B cell (primary cell): ENCODE data around the gene NTRK3. TPM values are rescaled to one million over a fixed set of nuclear protein-coding genes. Genes with fewer than 3 reads are reported as not detected.

Experiments
- ATAC-seq: fragments of 200-7000 bp; cut with Tn5 transposase; one replicate; pipeline ENCODE4 v1.10.0; 2021; ENCODE audit warnings: low read depth, mild to moderate bottlenecking, moderate number of reproducible peaks, moderate library complexity
- CTCF ChIA-PET: fragments of 350-600 bp; sonication (Branson Sonifier 250); formaldehyde crosslinking; loops from one replicate; lab custom pipeline; 2021; ENCODE audit warnings: antibody characterized with exemption, inconsistent platforms; lab: Charles Lee
- POLR2A ChIA-PET: fragments of 350-600 bp; sonication (Branson Sonifier 250); formaldehyde crosslinking; loops from one replicate; lab custom pipeline; 2021; ENCODE audit warnings: antibody characterized with exemption; lab: Charles Lee
- DNase-seq: peaks from one replicate; pipeline ENCODE4 v3.0.0; 2013
- H2AFZ ChIP-seq: 2 replicates; pipeline ENCODE4 v1.6.1; 2012; ENCODE audit warnings: mild to moderate bottlenecking, low read depth, low read length; ENCODE audit not compliant: insufficient read depth, poor library complexity, severe bottlenecking
- H3K27ac ChIP-seq, 2 donors: 1 replicate in 1 of 2; 2 replicates in 1 of 2; pipeline ENCODE4 v1.5.1; 2012 to 2013; ENCODE audit warnings: low read length in 2 of 2, mild to moderate bottlenecking in 2 of 2, moderate library complexity in 1 of 2
- H3K27me3 ChIP-seq, 4 experiments: fragments of 200-600 bp in 1 of 4; sonication (generic) in 1 of 4; replicated peaks in 1 of 4; 1 replicate in 2 of 4; 2 replicates in 2 of 4; pipeline versions ENCODE4 v1.6.1 to v1.7.0; 2013 to 2016; ENCODE audit warnings: low read length in 3 of 4, mild to moderate bottlenecking in 2 of 4, mixed read lengths in 1 of 4, moderate library complexity in 1 of 4; ENCODE audit not compliant: insufficient read depth in 4 of 4, control insufficient read depth in 3 of 4; ENCODE audit errors: control extremely low read depth in 1 of 4
- H3K36me3 ChIP-seq, 2 experiments: replicated peaks in 1 of 2; 1 replicate in 1 of 2; 2 replicates in 1 of 2; pipeline versions ENCODE4 v1.6.1 to v1.7.1; 2013; ENCODE audit warnings: low read length in 1 of 2; ENCODE audit not compliant: insufficient read depth in 2 of 2, control insufficient read depth in 1 of 2; ENCODE audit errors: control extremely low read depth in 1 of 2, extremely low read depth in 1 of 2
- H3K4me1 ChIP-seq, 2 donors: fragments of 200-600 bp in 1 of 2; sonication (generic) in 1 of 2; 1 replicate in 1 of 2; 2 replicates in 1 of 2; pipeline versions ENCODE4 v1.5.1 to v1.6.1; 2013 to 2017; ENCODE audit warnings: low read length in 2 of 2; ENCODE audit not compliant: control insufficient read depth in 2 of 2, insufficient read depth in 2 of 2
- H3K4me2 ChIP-seq: replicated peaks from 2 replicates; pipeline ENCODE3; 2012; ENCODE audit warnings: mild to moderate bottlenecking, low read depth, low read length; ENCODE audit not compliant: poor library complexity, severe bottlenecking
- H3K4me3 ChIP-seq, 5 experiments: fragments of 200-600 bp in 1 of 5; sonication (generic) in 1 of 5; 1 replicate in 3 of 5; 2 replicates in 2 of 5; pipeline versions ENCODE4 v1.5.1 to v1.7.0; 2011 to 2016; ENCODE audit warnings: low read length in 4 of 5, mild to moderate bottlenecking in 4 of 5, low read depth in 2 of 5, control low read depth in 1 of 5, moderate library complexity in 1 of 5; ENCODE audit not compliant: insufficient read depth in 1 of 5; ENCODE audit errors: control extremely low read depth in 1 of 5, extremely low read depth in 1 of 5
- H3K79me2 ChIP-seq: fragments of 200-600 bp; sonication (generic); one replicate; pipeline ENCODE4 v1.6.0; 2016; ENCODE audit warnings: low read length; ENCODE audit not compliant: control insufficient read depth, insufficient read depth
- H3K9ac ChIP-seq: fragments of 200-600 bp; sonication (generic); 2 replicates; pipeline ENCODE4 v1.6.1; 2017; ENCODE audit warnings: mild to moderate bottlenecking, low read length, moderate library complexity
- H3K9me3 ChIP-seq, 3 donors: one replicate each; pipeline versions ENCODE4 v1.6.1 to v1.7.1; 2013; ENCODE audit warnings: low read length in 2 of 3; ENCODE audit not compliant: control insufficient read depth in 2 of 3, insufficient read depth in 1 of 3; ENCODE audit errors: control extremely low read depth in 1 of 3
- H4K20me1 ChIP-seq: 2 replicates; pipeline ENCODE4 v1.6.0; 2012; ENCODE audit warnings: mild to moderate bottlenecking, low read length; ENCODE audit not compliant: insufficient read depth, control insufficient read depth, poor library complexity, severe bottlenecking
- H3K27ac Mint-ChIP-seq: one replicate; pipeline ENCODE4 v1.8.0; 2021; ENCODE audit warnings: mixed read lengths
- H3K27me3 Mint-ChIP-seq: one replicate; pipeline ENCODE4 v1.8.0; 2021; ENCODE audit warnings: mixed read lengths
- H3K4me1 Mint-ChIP-seq: one replicate; pipeline ENCODE4 v1.8.0; 2021; ENCODE audit warnings: mixed read lengths
- H3K4me3 Mint-ChIP-seq: one replicate; pipeline ENCODE4 v1.8.0; 2021; ENCODE audit warnings: mixed read lengths
- H3K9me3 Mint-ChIP-seq: one replicate; pipeline ENCODE4 v1.8.0; 2022; ENCODE audit warnings: mixed read lengths; ENCODE audit not compliant: insufficient read depth
- CTCF ChIP-seq: fragments of 200-600 bp; IDR thresholded peaks from one replicate; pipeline ENCODE4 v1.8.0; 2022; ENCODE audit warnings: antibody characterized with exemption, mild to moderate bottlenecking
- EZH2 ChIP-seq: IDR thresholded peaks from 2 replicates; pipeline ENCODE4 v1.6.1; 2012; ENCODE audit warnings: borderline replicate concordance, low read depth, mild to moderate bottlenecking, moderate library complexity, low read length; ENCODE audit not compliant: insufficient read depth, poor library complexity, severe bottlenecking
- WGBS: methylation state at CpG from one replicate; pipeline ENCODE4 v1.1.5; 2013; ENCODE audit warnings: missing lambda C conversion rate; ENCODE audit not compliant: insufficient coverage; 5-methylcytosine and 5-hydroxymethylcytosine counted together
- intact Hi-C: fragments of 100-400 bp; cut with micrococcal nuclease; formaldehyde crosslinking; loops from one replicate; pipeline ENCODE4 v1.10.0; 2022
- polyA plus RNA-seq: library from polyadenylated mRNA; depleted of rRNA; stranded (reverse); fragments of >200 nt; gene quantifications from 2 replicates; pipeline ENCODE4 v1.2.3, GENCODE V29; 2012
- total RNA-seq, 2 donors: library from RNA; stranded (reverse); fragments of 120-200 nt in 1 of 2; gene quantifications; 1 replicate in 1 of 2; 2 replicates in 1 of 2; pipeline versions ENCODE4 v1.2.3 to v1.2.4, GENCODE V29; 2013 to 2022

Gene NTRK3
- total and polyA plus RNA-seq, 2 donors (not counting 1 experiment from before 2014, with no cell fraction given), result not detected

- ATAC-seq (no peak), DNase-seq (no peak)
- Histone ChIP-seq H3K9ac (no peak overlapping the region), H2AFZ (no peak overlapping the region), H3K27ac (no peak overlapping the region), H3K4me3 (no peak overlapping the region), H3K9me3 (peaks cover 0 to 9% (median 0%) of the 10 kb centered on the region in 3 donors), H3K4me1 (no peaks in the 10 kb centered on the region), H3K36me3 (no peaks in the 10 kb centered on the region), H3K4me2 (no peak overlapping the region), H3K79me2 (no peaks in the 10 kb centered on the region), H4K20me1 (no peaks in the 10 kb centered on the region), H3K27me3 (no peaks in the 10 kb centered on the region)
- Mint-ChIP-seq H3K9me3 (no peaks in the 10 kb centered on the region), H3K27me3 (no peaks in the 10 kb centered on the region), H3K27ac (no peak overlapping the region), H3K4me1 (no peaks in the 10 kb centered on the region), H3K4me3 (no peak overlapping the region)
- no peak for TF ChIP-seq CTCF
- no peak for TF ChIP-seq EZH2
- intact Hi-C loops, result no loop called here
- ChIA-PET POLR2A (no interaction called here), CTCF (no interaction called here)
Measured at GRCh38 chr15:88108477-88108876, 148.1 kb downstream of the NTRK3 start.

- no peaks in the 10 kb centered on the region for H3K27me3 Mint-ChIP-seq
- intact Hi-C loops, result no loop called here
- Histone ChIP-seq H3K27ac (no peak overlapping the region), H3K9me3 (peaks cover 0 to 5% (median 0%) of the 10 kb centered on the region in 3 donors), H3K4me1 (no peaks in the 10 kb centered on the region), H3K36me3 (no peaks in the 10 kb centered on the region), H3K4me2 (no peak overlapping the region), H3K27me3 (no peaks in the 10 kb centered on the region), H3K9ac (no peak overlapping the region), H3K79me2 (no peaks in the 10 kb centered on the region), H4K20me1 (no peaks in the 10 kb centered on the region), H2AFZ (no peak overlapping the region), H3K4me3 (no peak overlapping the region)
- TF ChIP-seq EZH2 (no peak), CTCF (no peak)
- ATAC-seq (no peak), DNase-seq (no peak)
- H3K4me1 Mint-ChIP-seq, result no peaks in the 10 kb centered on the region
- ChIA-PET CTCF (interaction anchor here (0.8 kb wide), 1 partner anchor 28 kb away, joined by 3 read pairs; no protein-coding TSS in a partner anchor), POLR2A (no interaction called here)
- H3K27ac Mint-ChIP-seq, result no peak overlapping the region
- peaks cover 2% of the 10 kb centered on the region for H3K9me3 Mint-ChIP-seq
- WGBS, result 93% methylated on average over 5 of the region's 6 CpGs
- H3K4me3 Mint-ChIP-seq, result no peak overlapping the region
Measured at GRCh38 chr15:88106074-88106473, 150.5 kb downstream of the NTRK3 start.
